GM06990 (cell line): ENCODE results near the gene KRT26.

Experiments
- DNase-seq: peaks from one replicate; pipeline ENCODE4 v3.0.0-alpha.2; 2011; ENCODE audit not compliant: insufficient read length; ENCODE audit errors: extremely low read depth
- H3K27me3 ChIP-seq: replicated peaks from 2 replicates; pipeline ENCODE4 v1.6.0; 2011; ENCODE audit warnings: low read length; ENCODE audit not compliant: control insufficient read depth, insufficient read depth
- H3K36me3 ChIP-seq: 2 replicates; pipeline ENCODE4 v1.5.1; 2011; ENCODE audit warnings: low read length; ENCODE audit not compliant: control insufficient read depth, insufficient read depth
- H3K4me3 ChIP-seq: replicated peaks from 2 replicates; pipeline ENCODE4 v1.5.1; 2011; ENCODE audit warnings: low read depth, mild to moderate bottlenecking, control low read depth, low read length
- TF ChIP-seq, protein P1 (sequence below): IDR thresholded peaks from 2 replicates; pipeline ENCODE4 v1.5.1; 2011; ENCODE audit warnings: low read length, control low read depth, mild to moderate bottlenecking, inconsistent platforms; ENCODE audit not compliant: insufficient read depth, poor library complexity, severe bottlenecking

Gene KRT26

DNA sequence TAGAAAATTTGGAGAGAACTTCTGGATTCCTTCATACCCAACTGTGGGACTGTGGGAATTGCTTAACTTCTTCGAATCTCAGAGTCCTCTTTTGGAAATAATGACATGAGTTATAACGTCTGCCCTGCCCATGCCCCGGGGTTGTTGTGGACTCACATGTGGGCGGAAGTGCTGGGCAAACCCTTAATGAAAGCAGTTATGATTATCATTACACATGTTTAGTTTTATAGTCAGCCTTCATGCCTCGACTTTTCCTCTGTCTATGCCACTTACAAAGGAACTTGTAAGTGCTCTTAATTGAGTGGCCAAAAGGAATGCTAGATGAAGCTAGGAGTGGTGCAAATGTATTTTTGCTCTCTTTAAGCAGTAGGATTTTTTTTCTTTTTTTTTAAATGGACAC is 6.5 kb upstream of the KRT26 start:
- H3K4me3 ChIP-seq: no peak overlapping the region
- TF ChIP-seq, protein P1, sequence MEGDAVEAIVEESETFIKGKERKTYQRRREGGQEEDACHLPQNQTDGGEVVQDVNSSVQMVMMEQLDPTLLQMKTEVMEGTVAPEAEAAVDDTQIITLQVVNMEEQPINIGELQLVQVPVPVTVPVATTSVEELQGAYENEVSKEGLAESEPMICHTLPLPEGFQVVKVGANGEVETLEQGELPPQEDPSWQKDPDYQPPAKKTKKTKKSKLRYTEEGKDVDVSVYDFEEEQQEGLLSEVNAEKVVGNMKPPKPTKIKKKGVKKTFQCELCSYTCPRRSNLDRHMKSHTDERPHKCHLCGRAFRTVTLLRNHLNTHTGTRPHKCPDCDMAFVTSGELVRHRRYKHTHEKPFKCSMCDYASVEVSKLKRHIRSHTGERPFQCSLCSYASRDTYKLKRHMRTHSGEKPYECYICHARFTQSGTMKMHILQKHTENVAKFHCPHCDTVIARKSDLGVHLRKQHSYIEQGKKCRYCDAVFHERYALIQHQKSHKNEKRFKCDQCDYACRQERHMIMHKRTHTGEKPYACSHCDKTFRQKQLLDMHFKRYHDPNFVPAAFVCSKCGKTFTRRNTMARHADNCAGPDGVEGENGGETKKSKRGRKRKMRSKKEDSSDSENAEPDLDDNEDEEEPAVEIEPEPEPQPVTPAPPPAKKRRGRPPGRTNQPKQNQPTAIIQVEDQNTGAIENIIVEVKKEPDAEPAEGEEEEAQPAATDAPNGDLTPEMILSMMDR: no peak
- no peak for DNase-seq
- no peaks in the 10 kb centered on the region for H3K27me3 ChIP-seq
- no peaks in the 10 kb centered on the region for H3K36me3 ChIP-seq

DNA sequence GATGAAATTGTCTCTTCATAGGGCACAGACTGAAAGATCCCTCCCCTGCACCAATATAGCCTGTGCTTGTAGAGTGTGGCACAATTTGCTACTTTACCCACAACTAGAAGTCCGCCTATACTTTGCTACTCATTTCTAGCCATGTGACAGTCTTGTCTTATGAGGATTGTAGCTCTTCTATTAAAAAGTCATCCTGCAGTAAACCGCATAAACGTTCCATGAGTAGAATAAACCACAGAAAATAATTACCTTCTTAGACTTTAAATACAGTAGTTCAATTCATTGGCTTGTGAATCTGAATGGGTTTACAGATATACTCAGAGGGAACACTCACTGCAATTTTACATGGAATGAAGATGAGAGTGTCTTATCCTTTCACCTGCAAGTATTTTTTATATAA is 6.0 kb upstream of the KRT26 start:
- no peaks in the 10 kb centered on the region for H3K27me3 ChIP-seq
- no peak overlapping the region for H3K4me3 ChIP-seq

DNA sequence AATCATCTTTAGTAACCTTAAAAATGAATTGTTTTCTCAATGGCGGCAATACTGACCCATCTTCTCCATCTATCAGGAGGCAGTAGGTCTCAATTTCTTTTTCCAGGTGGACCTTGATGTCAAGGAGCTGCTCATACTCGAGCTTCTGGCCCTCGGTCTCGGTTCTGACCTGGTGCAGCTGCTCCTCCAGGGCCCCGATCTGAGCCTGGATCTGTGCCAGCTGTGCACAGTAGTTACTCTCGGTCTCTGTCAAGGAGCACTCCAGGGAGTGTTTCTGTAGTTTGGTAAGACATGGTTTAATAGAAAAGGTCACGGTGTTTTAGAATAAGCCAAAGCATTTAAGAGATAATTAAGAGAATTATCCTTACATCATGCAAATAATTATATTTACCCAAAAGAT is 5.5 kb upstream of the KRT26 start:
- DNase-seq: no peak
- Histone ChIP-seq H3K4me3 (no peak overlapping the region), H3K27me3 (no peaks in the 10 kb centered on the region), H3K36me3 (no peaks in the 10 kb centered on the region)
- TF ChIP-seq, protein P1: no peak

More for the DNA sequence above, 6.0 kb upstream of the KRT26 start:
- TF ChIP-seq, protein P1: no peak
- DNase-seq: no peak
- no peaks in the 10 kb centered on the region for H3K36me3 ChIP-seq

DNA sequence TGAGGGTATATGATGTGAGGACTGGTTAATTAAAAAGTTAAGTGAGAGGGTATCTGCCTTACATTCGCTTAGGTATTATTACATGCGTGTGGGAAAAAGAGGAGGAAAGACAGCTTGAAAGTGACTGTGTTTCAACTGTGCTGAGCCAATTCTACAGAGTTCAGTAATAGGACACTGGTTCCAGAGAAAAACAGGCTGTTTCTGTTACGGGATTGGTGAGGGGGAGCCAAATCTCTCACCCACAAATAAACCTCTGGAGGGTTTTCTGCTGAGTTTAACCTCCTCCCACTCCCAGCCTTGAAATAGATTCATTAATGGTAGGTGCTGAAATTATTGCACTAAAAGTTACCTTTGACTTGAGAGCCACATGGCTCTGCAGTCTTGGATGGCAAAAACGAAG is 3.9 kb upstream of the KRT26 start:
- TF ChIP-seq, protein P1: no peak
- Histone ChIP-seq H3K27me3 (no peaks in the 10 kb centered on the region), H3K4me3 (no peak overlapping the region), H3K36me3 (no peaks in the 10 kb centered on the region)
- DNase-seq: no peak

DNA sequence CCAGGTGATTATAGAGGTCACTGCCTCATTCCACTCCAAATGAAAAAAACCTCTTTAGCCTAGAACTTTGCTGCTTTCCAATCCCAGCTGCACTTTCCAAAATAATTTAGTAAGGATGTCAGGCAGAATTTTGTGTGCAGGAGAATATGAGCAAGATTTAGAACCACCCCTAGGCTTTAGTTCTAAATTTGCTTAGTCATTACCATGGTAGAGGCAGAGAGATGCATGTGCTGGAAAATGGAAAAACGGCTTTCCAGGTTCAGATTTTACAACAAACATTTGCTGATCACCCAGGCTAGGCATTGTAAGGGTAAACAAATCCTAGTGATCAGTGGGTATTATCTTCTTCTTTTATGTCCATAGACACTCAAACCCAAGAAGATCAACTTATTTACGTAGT is 6.3 kb downstream of the KRT26 start:
- Histone ChIP-seq H3K4me3 (no peak overlapping the region), H3K36me3 (no peaks in the 10 kb centered on the region), H3K27me3 (no peaks in the 10 kb centered on the region; the same call in 1 of the 2 replicates)
- DNase-seq: no peak
- TF ChIP-seq, protein P1: no peak

DNA sequence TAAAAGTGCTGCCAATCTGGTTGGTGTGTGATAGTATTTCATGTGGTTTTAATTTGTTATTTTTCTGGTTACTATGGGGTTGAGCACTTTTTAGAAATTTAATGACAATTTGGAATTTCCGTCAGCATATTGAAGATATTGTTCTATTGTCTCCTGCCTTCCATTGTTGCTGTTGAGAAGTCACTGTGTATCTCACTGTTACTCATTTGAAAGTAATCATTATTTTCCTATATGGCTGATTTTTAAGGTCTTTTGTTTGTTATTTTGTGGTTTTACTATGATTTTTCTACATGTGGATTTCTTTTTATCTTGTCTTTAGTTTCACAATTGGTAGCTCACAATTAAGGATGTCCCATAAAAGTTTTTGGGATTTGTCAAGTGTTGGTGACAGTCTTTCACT is 8.2 kb downstream of the KRT26 start:
- no peaks in the 10 kb centered on the region for H3K36me3 ChIP-seq
- no peaks in the 10 kb centered on the region for H3K27me3 ChIP-seq
- TF ChIP-seq, protein P1: no peak
- H3K4me3 ChIP-seq: no peak overlapping the region
- no peak for DNase-seq
